ENCODE results near the gene SBNO2. TPM values are rescaled to one million over a fixed set of nuclear protein-coding genes. Genes with fewer than 3 reads are reported as not detected.
A peak's percentile ranks its signal among the peaks of the same experiment; 100 is the strongest.
"Not testable (repeated sequence)": the region's sequence is repeated elsewhere in the genome, so short reads cannot be mapped to it uniquely, and the experiment has no call there.

Gene SBNO2
- total RNA-seq, 2 experiments from 2014 or later = 108 to 113 TPM

DNA sequence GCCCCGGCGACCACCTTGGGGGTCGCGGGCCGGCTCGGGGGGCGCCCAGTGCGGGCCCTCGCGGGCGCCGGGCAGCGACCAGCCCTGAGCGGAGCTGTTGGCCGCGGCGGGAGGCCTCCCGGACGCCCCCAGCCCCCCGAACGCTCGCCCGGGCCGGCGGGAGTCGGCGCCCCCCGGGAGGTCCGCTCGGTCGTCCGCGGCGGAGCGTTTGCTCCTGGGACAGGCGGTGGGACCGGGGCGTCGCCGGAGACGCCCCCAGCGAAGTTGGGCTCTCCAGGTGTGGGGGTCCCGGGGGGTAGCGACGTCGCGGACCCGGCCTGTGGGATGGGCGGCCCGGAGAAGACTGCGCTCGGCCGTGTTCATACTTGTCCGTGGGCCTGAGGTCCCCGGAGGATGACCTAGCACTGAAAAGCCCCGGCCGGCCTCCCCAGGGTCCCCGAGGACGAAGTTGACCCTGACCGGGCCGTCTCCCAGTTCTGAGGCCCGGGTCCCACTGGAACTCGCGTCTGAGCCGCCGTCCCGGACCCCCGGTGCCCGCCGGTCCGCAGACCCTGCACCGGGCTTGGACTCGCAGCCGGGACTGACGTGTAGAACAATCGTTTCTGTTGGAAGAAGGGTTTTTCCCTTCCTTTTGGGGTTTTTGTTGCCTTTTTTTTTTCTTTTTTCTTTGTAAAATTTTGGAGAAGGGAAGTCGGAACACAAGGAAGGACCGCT lies 32.2 kb upstream of the SBNO2 start:
- H3K27me3 Mint-ChIP-seq = no peaks in the 10 kb centered on the region
- peak overlapping the region; percentile 77 for H3K27ac Mint-ChIP-seq
- no peaks in the 10 kb centered on the region for H3K9me3 Mint-ChIP-seq (ENCODE audit: low read depth)
- CTCF ChIA-PET = interaction anchor here (0.6 kb wide), 1 partner anchor 112 kb away, joined by 3 read pairs; no protein-coding TSS in a partner anchor
- H3K36me3 Mint-ChIP-seq (ENCODE audit: low read depth) = peaks cover 30% of the 10 kb centered on the region
- ATAC-seq (no peak), DNase-seq (peak; percentile 28)
- peak overlapping the region; percentile 93 for H3K4me3 Mint-ChIP-seq
- POLR2A ChIA-PET = no interaction called here
- H3K4me1 Mint-ChIP-seq = peaks cover 26% of the 10 kb centered on the region
- intact Hi-C loops (cut with DNase I, micrococcal nuclease) = no loop called here

DNA sequence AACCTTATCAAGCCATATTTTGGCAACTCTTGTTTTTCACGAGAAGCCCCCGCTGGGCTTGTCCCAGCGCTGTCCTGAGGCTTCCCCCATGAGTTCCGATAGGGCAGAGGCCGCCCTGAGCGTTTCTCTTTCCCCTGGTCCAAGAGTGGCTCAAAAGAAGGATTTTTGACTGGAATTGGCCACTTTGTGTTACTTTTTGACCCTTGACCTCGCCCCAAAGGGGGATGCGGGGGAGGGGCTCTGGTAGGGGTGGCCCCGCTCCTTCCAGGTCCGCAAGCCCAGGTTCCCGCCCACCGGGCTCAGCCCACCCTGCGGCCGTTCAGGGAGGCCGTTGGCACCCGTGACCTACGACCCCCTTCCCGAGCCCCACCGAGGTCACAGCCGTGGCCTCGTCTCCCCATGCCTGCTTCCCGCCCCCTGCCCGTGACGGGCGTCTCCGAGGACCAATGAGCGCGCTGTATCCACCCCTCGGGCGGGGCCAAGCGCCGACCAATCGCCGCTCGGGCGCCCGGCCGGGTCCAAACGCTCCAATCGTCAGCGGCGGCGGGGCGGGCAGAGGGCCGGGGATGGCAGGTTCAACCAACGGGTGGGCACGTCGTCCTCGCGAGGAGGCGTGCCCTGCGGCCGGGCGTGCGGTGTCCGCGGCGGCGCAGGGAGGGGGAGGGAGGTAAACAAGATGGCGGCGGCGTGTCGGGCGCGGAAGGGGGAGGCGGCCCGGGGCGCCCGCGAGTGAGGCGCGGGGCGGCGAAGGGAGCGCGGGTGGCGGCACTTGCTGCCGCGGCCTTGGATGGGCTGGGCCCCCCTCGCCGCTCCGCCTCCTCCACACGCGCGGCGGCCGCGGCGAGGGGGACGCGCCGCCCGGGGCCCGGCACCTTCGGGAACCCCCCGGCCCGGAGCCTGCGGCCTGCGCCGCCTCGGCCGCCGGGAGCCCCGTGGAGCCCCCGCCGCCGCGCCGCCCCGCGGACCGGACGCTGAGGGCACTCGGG lies 31.3 kb upstream of the SBNO2 start, which contains the start of gene STK11:
Gene STK11, plus strand, starts transcription at position 665 of the 986 bp plus-strand sequence. CDS start 1,136 bp downstream, outside the sequence.
- DNase-seq = peak; percentile 100
- ChIA-PET POLR2A (no interaction called here), CTCF (no interaction called here)
- Mint-ChIP-seq H3K4me3 (peak within 1 kb of the TSS; percentile 93), H3K36me3 (ENCODE audit: low read depth) (peaks cover 26% of the 10 kb centered on the region), H3K27ac (peak within 1 kb of the TSS; percentile 77), H3K27me3 (no peaks in the 10 kb centered on the region), H3K4me1 (peaks cover 23% of the 10 kb centered on the region), H3K9me3 (ENCODE audit: low read depth) (no peaks in the 10 kb centered on the region)
- ATAC-seq = peak; percentile 97
- intact Hi-C loops (cut with DNase I, micrococcal nuclease) = loop anchor here in 1 of 2 experiments (1.0 kb wide), 12 partner anchors 31 to 525 kb away; partner anchors contain the start of genes CIRBP, FAM174C, POLR2E and PTBP1

DNA sequence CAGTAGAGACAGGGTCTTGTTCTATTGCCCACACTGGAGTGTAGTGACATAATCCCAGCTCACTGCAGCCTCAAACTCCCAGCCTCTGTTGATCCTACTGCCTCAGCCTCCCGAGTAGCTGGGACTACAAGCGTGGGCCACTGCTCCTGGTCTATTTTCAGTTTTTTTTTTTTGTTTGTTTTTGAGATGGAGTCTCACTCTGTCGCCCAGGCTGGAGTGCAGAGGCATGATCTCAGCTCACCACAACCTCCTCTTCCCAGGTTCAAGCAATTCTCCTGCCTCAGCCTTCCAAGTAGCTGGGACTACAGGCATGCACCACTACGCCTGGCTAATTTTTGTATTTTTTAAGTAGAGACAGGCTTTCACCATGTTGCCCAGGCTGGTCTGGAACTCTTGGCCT lies 26.5 kb upstream of the SBNO2 start:
- H3K36me3 Mint-ChIP-seq (ENCODE audit: low read depth); H3K9me3 Mint-ChIP-seq (ENCODE audit: low read depth); DNase-seq; ATAC-seq; H3K4me3 Mint-ChIP-seq; H3K27me3 Mint-ChIP-seq; intact Hi-C loops (cut with DNase I, micrococcal nuclease); H3K27ac Mint-ChIP-seq: not testable (repeated sequence)
- POLR2A ChIA-PET = interaction anchor here (0.6 kb wide), 1 partner anchor 70 kb away, joined by 3 read pairs; no protein-coding TSS in a partner anchor
- peaks cover 13% of the 10 kb centered on the region for H3K4me1 Mint-ChIP-seq
- CTCF ChIA-PET = interaction anchor here (0.7 to 1.0 kb wide), 2 partner anchors 23 to 44 kb away, joined by 3 read pairs; no protein-coding TSS in a partner anchor

DNA sequence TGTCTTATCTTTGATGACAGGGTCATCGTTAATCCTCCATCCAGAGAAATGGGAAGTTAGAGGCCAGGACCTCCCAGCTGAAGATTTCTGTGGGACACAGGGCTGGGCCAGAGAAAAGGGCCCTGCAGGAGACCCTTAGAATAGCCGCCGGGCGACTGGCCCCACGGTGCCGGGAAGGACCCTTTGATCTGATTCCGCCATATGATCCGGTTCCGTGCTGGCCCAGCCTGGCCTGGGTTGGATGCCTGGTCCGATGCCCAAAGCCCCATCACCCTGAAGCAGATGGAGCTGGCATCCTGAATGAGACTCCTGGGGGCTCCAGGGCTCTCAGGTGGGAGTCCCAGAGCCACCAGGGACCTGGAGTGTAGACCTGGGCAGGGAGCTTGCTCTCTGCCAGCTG lies 25.5 kb upstream of the SBNO2 start:
- peaks cover 13% of the 10 kb centered on the region for H3K4me1 Mint-ChIP-seq
- H3K27ac Mint-ChIP-seq = no peak overlapping the region
- H3K36me3 Mint-ChIP-seq (ENCODE audit: low read depth) = no peaks in the 10 kb centered on the region

DNA sequence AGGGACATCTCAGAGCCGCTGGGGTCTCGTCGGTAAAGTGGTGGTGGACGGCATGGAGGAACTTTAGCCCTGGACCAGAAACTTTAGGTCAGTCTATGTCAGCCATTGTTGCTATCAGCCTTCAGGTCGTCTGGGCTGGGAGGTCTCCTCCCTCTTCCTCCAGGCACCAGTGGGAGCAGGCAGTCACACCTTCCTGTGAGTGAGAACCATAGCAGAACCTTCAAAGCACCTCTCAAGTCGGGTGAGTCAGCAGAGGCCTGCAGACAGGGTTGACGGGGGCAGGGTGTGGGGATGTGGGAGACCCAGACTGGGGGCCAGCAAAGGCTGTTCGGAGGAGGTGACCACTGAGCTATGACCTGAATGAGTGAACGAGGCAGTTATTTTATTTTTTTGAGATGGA lies 15.4 kb upstream of the SBNO2 start:
- peak overlapping the region; percentile 38 for H3K4me3 Mint-ChIP-seq
- H3K9me3 Mint-ChIP-seq (ENCODE audit: low read depth) = no peaks in the 10 kb centered on the region
- CTCF ChIA-PET = interaction anchor here (1.3 kb wide), 1 partner anchor 76 kb away, joined by 3 read pairs; no protein-coding TSS in a partner anchor
- DNase-seq (peak; percentile 85), ATAC-seq (peak; percentile 84)
- no peaks in the 10 kb centered on the region for H3K36me3 Mint-ChIP-seq (ENCODE audit: low read depth)
- intact Hi-C loops (cut with DNase I, micrococcal nuclease) = no loop called here
- H3K27me3 Mint-ChIP-seq = no peaks in the 10 kb centered on the region
- POLR2A ChIA-PET = interaction anchor here (0.6 kb wide), 1 partner anchor 112 kb away, joined by 5 read pairs; no protein-coding TSS in a partner anchor
- H3K4me1 Mint-ChIP-seq = peaks cover 34% of the 10 kb centered on the region
- peak overlapping the region; percentile 69 for H3K27ac Mint-ChIP-seq

More for the DNA sequence above, 25.5 kb upstream of the SBNO2 start:
- ATAC-seq = no peak
- Mint-ChIP-seq H3K27me3 (no peaks in the 10 kb centered on the region), H3K9me3 (ENCODE audit: low read depth) (no peaks in the 10 kb centered on the region), H3K4me3 (no peak overlapping the region)
- intact Hi-C loops (cut with DNase I, micrococcal nuclease) = loop anchor here in 1 of 2 experiments (10.0 kb wide), 1 partner anchor 275 kb away; the partner anchor contains the start of gene ARID3A
- no peak for DNase-seq
- ChIA-PET POLR2A (no interaction called here), CTCF (no interaction called here)

DNA sequence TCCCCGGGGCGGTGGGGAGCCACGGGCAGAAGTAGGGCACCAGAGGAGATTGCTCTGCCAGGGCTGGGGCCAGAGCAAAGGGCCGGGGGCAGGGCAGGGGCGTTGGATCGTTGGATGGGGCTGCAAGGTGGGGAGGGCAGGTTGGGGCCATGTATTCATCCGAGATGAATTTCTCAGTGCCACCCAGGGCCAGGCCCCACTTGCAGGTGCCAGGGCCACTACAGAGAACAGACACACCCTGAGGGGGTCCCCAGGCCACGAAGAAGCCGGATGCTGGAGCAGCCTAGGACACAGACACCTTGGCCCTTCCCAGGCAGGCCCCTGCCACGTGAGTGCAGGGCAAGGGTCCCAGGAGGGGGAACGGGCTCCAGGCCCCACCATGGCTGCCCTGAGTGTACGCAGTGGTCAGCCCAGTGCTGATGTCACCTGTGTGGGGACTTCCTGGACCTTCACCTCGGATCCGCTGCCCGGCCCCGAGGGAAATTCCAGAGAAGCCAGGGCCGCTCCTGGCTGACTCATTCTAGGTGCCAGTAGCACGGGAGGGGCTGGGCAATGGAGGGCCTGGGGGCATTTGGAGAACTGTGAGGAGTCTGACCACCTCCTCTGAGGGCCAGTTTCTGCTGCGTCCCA lies 9.6 kb upstream of the SBNO2 start:
- DNase-seq (no peak), ATAC-seq (no peak)
- H3K4me3 Mint-ChIP-seq = no peak overlapping the region
- peaks cover 11% of the 10 kb centered on the region for H3K4me1 Mint-ChIP-seq
- H3K9me3 Mint-ChIP-seq (ENCODE audit: low read depth) = no peaks in the 10 kb centered on the region
- no peak overlapping the region for H3K27ac Mint-ChIP-seq
- CTCF ChIA-PET = no interaction called here
- peaks cover 6% of the 10 kb centered on the region for H3K27me3 Mint-ChIP-seq
- H3K36me3 Mint-ChIP-seq (ENCODE audit: low read depth) = no peaks in the 10 kb centered on the region
- POLR2A ChIA-PET = no interaction called here
- intact Hi-C loops (cut with DNase I, micrococcal nuclease) = no loop called here

DNA sequence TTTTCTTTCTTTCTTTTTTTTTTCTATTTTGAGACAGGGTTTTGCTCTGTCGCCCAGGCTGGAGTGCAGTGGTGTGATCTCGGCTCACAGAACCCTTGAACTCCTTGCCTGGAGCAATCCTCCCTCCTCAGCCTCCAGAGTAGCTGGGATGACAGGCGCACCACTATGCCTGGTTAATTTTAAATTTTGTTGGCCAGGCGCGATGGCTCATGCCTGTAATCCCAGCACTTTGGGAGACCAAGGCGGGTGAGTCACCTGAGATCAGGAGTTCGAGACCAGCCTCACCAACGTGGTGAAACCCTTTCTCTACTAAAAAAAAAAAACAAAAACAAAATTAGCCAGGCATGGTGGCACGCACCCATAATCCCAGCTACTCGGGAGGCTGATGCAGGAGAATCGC lies 8.7 kb upstream of the SBNO2 start:
- Mint-ChIP-seq H3K4me1 (peaks cover 9% of the 10 kb centered on the region), H3K27ac (no peak overlapping the region), H3K9me3 (ENCODE audit: low read depth) (no peaks in the 10 kb centered on the region), H3K27me3 (peaks cover 6% of the 10 kb centered on the region), H3K36me3 (ENCODE audit: low read depth) (no peaks in the 10 kb centered on the region), H3K4me3 (no peak overlapping the region)
- intact Hi-C loops (cut with DNase I, micrococcal nuclease) = no loop called here
- ATAC-seq (no peak), DNase-seq (no peak)
- POLR2A ChIA-PET = no interaction called here
- CTCF ChIA-PET = no interaction called here

DNA sequence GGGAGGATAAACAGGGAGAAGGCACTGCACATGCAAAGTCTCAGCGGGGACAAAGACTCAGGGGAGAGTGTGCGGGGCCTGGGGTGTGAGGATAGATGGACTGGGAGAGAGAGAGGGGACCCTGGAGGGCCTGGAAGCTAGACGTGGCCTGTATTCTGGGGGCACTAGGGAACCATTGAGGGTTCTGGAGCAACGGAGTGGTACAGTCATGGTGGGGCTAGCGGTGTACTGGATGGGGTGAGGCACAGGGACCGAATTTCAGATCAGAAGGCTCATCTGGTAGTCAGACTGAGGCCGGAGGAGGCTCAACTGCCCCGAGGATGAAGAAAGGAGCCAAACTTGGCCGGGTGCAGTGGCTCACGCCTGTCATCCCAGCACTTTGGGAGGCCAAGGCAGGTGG lies 8.0 kb upstream of the SBNO2 start:
- CTCF ChIA-PET = no interaction called here
- intact Hi-C loops (cut with DNase I, micrococcal nuclease) = no loop called here
- H3K36me3 Mint-ChIP-seq (ENCODE audit: low read depth) = no peaks in the 10 kb centered on the region
- H3K4me1 Mint-ChIP-seq = peaks cover 9% of the 10 kb centered on the region
- POLR2A ChIA-PET = no interaction called here
- DNase-seq (no peak), ATAC-seq (no peak)
- H3K9me3 Mint-ChIP-seq (ENCODE audit: low read depth) = no peaks in the 10 kb centered on the region
- no peak overlapping the region for H3K27ac Mint-ChIP-seq
- H3K4me3 Mint-ChIP-seq = no peak overlapping the region
- H3K27me3 Mint-ChIP-seq = peaks cover 6% of the 10 kb centered on the region

DNA sequence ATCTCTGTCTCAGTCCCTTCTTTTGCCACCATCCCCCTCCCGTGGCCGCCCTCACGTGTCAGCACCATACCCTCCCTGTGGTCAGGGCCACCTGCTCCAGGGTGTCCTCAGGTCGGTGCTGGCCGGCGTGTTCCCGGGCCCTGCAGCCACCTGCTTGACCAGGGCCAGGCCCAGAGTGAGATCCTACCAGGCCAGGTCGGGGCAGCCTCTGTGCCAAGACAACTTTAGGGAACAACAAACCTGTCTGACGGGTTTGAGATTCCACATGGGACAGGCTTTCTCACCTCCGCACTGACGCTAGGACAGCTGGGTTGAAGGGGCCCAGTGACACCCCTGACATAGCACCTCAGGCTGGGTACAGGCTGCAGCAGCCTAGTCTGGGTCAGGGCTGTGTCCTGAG lies 7.5 kb upstream of the SBNO2 start:
- Mint-ChIP-seq H3K4me1 (peaks cover 9% of the 10 kb centered on the region), H3K9me3 (ENCODE audit: low read depth) (no peaks in the 10 kb centered on the region), H3K27me3 (peaks cover 6% of the 10 kb centered on the region), H3K36me3 (ENCODE audit: low read depth) (no peaks in the 10 kb centered on the region), H3K4me3 (no peak overlapping the region), H3K27ac (peak overlapping the region; percentile 47)
- ChIA-PET CTCF (no interaction called here), POLR2A (no interaction called here)
- DNase-seq (no peak), ATAC-seq (no peak)
- intact Hi-C loops (cut with DNase I, micrococcal nuclease) = no loop called here

DNA sequence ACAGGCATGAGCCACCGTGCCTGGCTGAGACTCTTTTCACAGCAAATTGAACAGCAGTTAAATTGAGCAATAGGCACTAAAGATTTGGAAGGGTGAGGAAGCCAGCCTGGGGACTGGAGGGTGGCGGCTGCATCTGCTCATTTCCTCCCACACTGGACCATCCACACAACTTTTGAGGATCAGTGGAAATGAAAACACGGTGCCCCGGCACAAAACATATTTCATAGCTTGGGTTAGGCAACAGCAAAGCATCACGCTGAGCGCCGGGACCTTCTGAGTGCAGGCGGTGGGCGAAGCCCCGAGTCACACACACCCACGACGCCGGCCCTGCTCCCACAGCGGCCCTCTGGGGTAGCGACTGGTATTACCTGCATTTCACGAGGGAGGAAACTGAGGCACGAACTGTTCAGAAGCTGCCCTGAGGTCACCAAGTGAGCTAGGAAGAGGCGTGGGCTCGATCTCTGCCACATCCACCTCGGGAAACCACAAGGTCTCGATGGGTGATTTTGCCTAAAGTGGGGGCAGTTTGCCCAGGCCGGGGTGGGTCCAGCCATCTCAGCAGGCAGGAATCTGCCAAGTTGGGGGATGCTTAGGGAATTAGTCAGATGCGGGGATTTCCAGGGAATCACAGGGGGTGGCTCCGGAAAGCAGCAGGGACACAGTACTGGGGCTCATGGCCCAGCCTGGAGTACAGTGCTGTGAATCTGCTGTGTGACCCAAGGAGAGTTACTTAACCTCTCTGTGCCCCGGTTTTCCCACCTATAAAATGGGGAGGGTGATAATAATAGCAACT lies 3.5 kb upstream of the SBNO2 start:
- H3K4me1 Mint-ChIP-seq = peaks cover 21% of the 10 kb centered on the region
- ChIA-PET CTCF (interaction anchor here (0.6 to 0.8 kb wide), 2 partner anchors 13 to 37 kb away, joined by 3 read pairs; no protein-coding TSS in a partner anchor), POLR2A (no interaction called here)
- H3K4me3 Mint-ChIP-seq = no peak overlapping the region
- no peaks in the 10 kb centered on the region for H3K36me3 Mint-ChIP-seq (ENCODE audit: low read depth)
- DNase-seq (no peak), ATAC-seq (no peak)
- no peak overlapping the region for H3K27ac Mint-ChIP-seq
- H3K9me3 Mint-ChIP-seq (ENCODE audit: low read depth) = no peaks in the 10 kb centered on the region
- intact Hi-C loops (cut with DNase I, micrococcal nuclease) = no loop called here
- peaks cover 6% of the 10 kb centered on the region for H3K27me3 Mint-ChIP-seq
